ENCODE results near the gene CDRT15. TPM values are rescaled to one million over a fixed set of nuclear protein-coding genes. Genes with fewer than 3 reads are reported as not detected.

The CDRT15 gene
- total RNA-seq, 4 donors from 2014 or later, result not detected

GRCh38 chr17:14200354-14200753 is 36.3 kb downstream of the CDRT15 start:
- intact Hi-C loops (cut with DNase I), result no loop called here
- peaks cover 0 to 26% (median 10%) of the 10 kb centered on the region in 3 donors for H3K4me1 ChIP-seq
- peaks cover 0 to 44% (median 0%) of the 10 kb centered on the region in 3 donors for H3K36me3 ChIP-seq
- WGBS, 2 donors, result 78 to 82% methylated on average over 4 of the region's 4 CpGs
- TF ChIP-seq CTCF (IDR thresholded peaks at IDR 0.05), result no peak
- TF ChIP-seq POLR2A (IDR thresholded peaks at IDR 0.05), result no peak
- no peak for DNase-seq
- peak overlapping the region in 2 of 4 donors; percentile 47 to 58 for H3K27ac ChIP-seq
- no peaks in the 10 kb centered on the region for H3K9me3 ChIP-seq
- H3K4me3 ChIP-seq, result no peak overlapping the region
- no peaks in the 10 kb centered on the region for H3K27me3 ChIP-seq

- Histone ChIP-seq H3K27me3 (no peaks in the 10 kb centered on the region), H3K9me3 (no peaks in the 10 kb centered on the region), H3K4me1 (peaks cover 0 to 22% (median 8%) of the 10 kb centered on the region in 3 donors), H3K4me3 (no peak overlapping the region), H3K27ac (no peak overlapping the region), H3K36me3 (peaks cover 0 to 43% (median 0%) of the 10 kb centered on the region in 3 donors)
- 73 to 96% methylated on average over 1 to 2 of the region's 5 CpGs for WGBS, 2 donors
- no peak for TF ChIP-seq CTCF (IDR thresholded peaks at IDR 0.05)
- TF ChIP-seq POLR2A (IDR thresholded peaks at IDR 0.05), result no peak
- intact Hi-C loops (cut with DNase I), result no loop called here
- no peak for DNase-seq
Observed at GRCh38 chr17:14199601-14200000, 37.1 kb downstream of the CDRT15 start.

- 89 to 95% methylated on average over 4 of the region's 4 CpGs for WGBS, 2 donors
- peaks cover 0 to 22% (median 8%) of the 10 kb centered on the region in 3 donors for H3K4me1 ChIP-seq
- H3K36me3 ChIP-seq, result peaks cover 0 to 33% (median 0%) of the 10 kb centered on the region in 3 donors
- DNase-seq, result no peak
- H3K27me3 ChIP-seq, result no peaks in the 10 kb centered on the region
- intact Hi-C loops (cut with DNase I), result no loop called here
- TF ChIP-seq CTCF (IDR thresholded peaks at IDR 0.05) (no peak), POLR2A (IDR thresholded peaks at IDR 0.05) (no peak)
- H3K9me3 ChIP-seq, result no peaks in the 10 kb centered on the region
- H3K4me3 ChIP-seq, result no peak overlapping the region
- peak overlapping the region in 1 of 4 donors; percentile 1 for H3K27ac ChIP-seq
Observed at GRCh38 chr17:14198575-14198974, 38.1 kb downstream of the CDRT15 start.

GRCh38 chr17:14198013-14198412 is 38.6 kb downstream of the CDRT15 start:
- H3K27ac ChIP-seq, result peak overlapping the region in 1 of 4 donors; percentile 1
- no peak overlapping the region for H3K4me3 ChIP-seq
- TF ChIP-seq POLR2A (IDR thresholded peaks at IDR 0.05) (no peak), CTCF (IDR thresholded peaks at IDR 0.05) (no peak)
- peaks cover 0 to 22% (median 8%) of the 10 kb centered on the region in 3 donors for H3K4me1 ChIP-seq
- H3K9me3 ChIP-seq, result no peaks in the 10 kb centered on the region
- intact Hi-C loops (cut with DNase I), result no loop called here
- peaks cover 0 to 32% (median 0%) of the 10 kb centered on the region in 3 donors for H3K36me3 ChIP-seq
- H3K27me3 ChIP-seq, result no peaks in the 10 kb centered on the region
- DNase-seq, result no peak
- WGBS, 2 donors, result 78 to 82% methylated on average over 5 to 6 of the region's 6 CpGs

- no peaks in the 10 kb centered on the region for H3K9me3 ChIP-seq
- H3K4me3 ChIP-seq, result no peak overlapping the region
- H3K27me3 ChIP-seq, result no peaks in the 10 kb centered on the region
- H3K4me1 ChIP-seq, result peaks cover 0 to 22% (median 8%) of the 10 kb centered on the region in 3 donors
- no peak for DNase-seq
- intact Hi-C loops (cut with DNase I), result no loop called here
- 44 to 71% methylated on average over 4 of the region's 4 CpGs for WGBS, 2 donors
- peaks cover 0 to 32% (median 0%) of the 10 kb centered on the region in 3 donors for H3K36me3 ChIP-seq
- no peak for TF ChIP-seq POLR2A (IDR thresholded peaks at IDR 0.05)
- TF ChIP-seq CTCF (IDR thresholded peaks at IDR 0.05), result no peak
- H3K27ac ChIP-seq, result no peak overlapping the region
Observed at GRCh38 chr17:14197586-14197985, 39.1 kb downstream of the CDRT15 start.

Data from esophagus squamous epithelium (tissue), 5 donors.